GM23338 (cell line): ENCODE measurements around the gene DNM2. TPM values are rescaled to one million over a fixed set of nuclear protein-coding genes. Genes with fewer than 3 reads are reported as not detected.

Experiments used
- ATAC-seq: fragments of 200-7000 bp; cut with Tn5 transposase; 3 replicates; pipeline ENCODE4 v1.9.1; 2020
- DNase-seq: peaks from one replicate; pipeline ENCODE4 v3.0.0-alpha.2; 2015; ENCODE audit warnings: low spot score
- H2AFZ ChIP-seq: fragments of 200-600 bp; sonication (generic); 2 replicates; pipeline ENCODE4 v1.8.0; 2016; ENCODE audit warnings: antibody characterized with exemption, mild to moderate bottlenecking, moderate library complexity
- H3F3A ChIP-seq: fragments of 200-600 bp; sonication (generic); replicated peaks from 2 replicates; pipeline ENCODE4 v1.8.0; 2017; ENCODE audit warnings: antibody characterized with exemption, mixed run types, low read depth
- H3K27ac ChIP-seq: fragments of 200-600 bp; sonication (generic); 2 replicates; pipeline ENCODE4 v1.6.1; 2016; ENCODE audit warnings: low read depth
- H3K27me3 ChIP-seq: fragments of 200-600 bp; sonication (generic); 2 replicates; pipeline ENCODE4 v1.8.0; 2016; ENCODE audit warnings: mild to moderate bottlenecking, mixed run types, moderate library complexity; ENCODE audit not compliant: insufficient read depth
- H3K36me3 ChIP-seq: fragments of 200-600 bp; sonication (generic); 2 replicates; pipeline ENCODE4 v1.8.0; 2016; ENCODE audit warnings: mild to moderate bottlenecking; ENCODE audit not compliant: insufficient read depth
- H3K4me1 ChIP-seq: fragments of 200-600 bp; sonication (generic); 2 replicates; pipeline ENCODE4 v1.8.0; 2016; ENCODE audit warnings: mild to moderate bottlenecking, moderate library complexity; ENCODE audit not compliant: insufficient read depth
- H3K4me2 ChIP-seq: fragments of 200-600 bp; sonication (generic); 2 replicates; pipeline ENCODE4 v1.7.1; 2017; ENCODE audit warnings: mixed run types
- H3K4me3 ChIP-seq: fragments of 200-600 bp; sonication (generic); 2 replicates; pipeline ENCODE4 v1.6.1; 2016; ENCODE audit warnings: mixed run types
- H3K79me2 ChIP-seq: fragments of 200-600 bp; sonication (generic); replicated peaks from 2 replicates; pipeline ENCODE4 v1.8.0; 2017; ENCODE audit warnings: mild to moderate bottlenecking; ENCODE audit not compliant: insufficient read depth
- H3K9me2 ChIP-seq: fragments of 200-600 bp; sonication (generic); 2 replicates; pipeline ENCODE4 v1.8.0; 2017; ENCODE audit not compliant: insufficient read depth
- H4K20me1 ChIP-seq: fragments of 200-600 bp; sonication (generic); replicated peaks from 2 replicates; pipeline ENCODE4 v1.8.0; 2017; ENCODE audit warnings: mild to moderate bottlenecking; ENCODE audit not compliant: insufficient read depth
- H3K27ac Mint-ChIP-seq: 2 replicates; pipeline ENCODE4 v1.8.0; 2020; ENCODE audit warnings: inconsistent platforms, mild to moderate bottlenecking, moderate library complexity, mixed read lengths
- H3K27me3 Mint-ChIP-seq: 3 replicates; pipeline ENCODE4 v1.8.0; 2022; ENCODE audit warnings: low read depth, mild to moderate bottlenecking, moderate library complexity, mixed read lengths, inconsistent platforms; ENCODE audit not compliant: insufficient read depth, poor library complexity
- H3K36me3 Mint-ChIP-seq: 3 replicates; pipeline ENCODE4 v1.8.0; 2021; ENCODE audit warnings: low read depth, mild to moderate bottlenecking, inconsistent platforms, moderate library complexity, mixed read lengths
- H3K4me1 Mint-ChIP-seq: 3 replicates; pipeline ENCODE4 v1.8.0; 2020; ENCODE audit warnings: mild to moderate bottlenecking, inconsistent platforms, mixed read lengths
- H3K4me3 Mint-ChIP-seq: 3 replicates; pipeline ENCODE4 v1.8.0; 2021; ENCODE audit warnings: moderate library complexity, mild to moderate bottlenecking, inconsistent platforms, mixed read lengths
- H3K9me3 Mint-ChIP-seq: 3 replicates; pipeline ENCODE4 v1.8.0; 2020; ENCODE audit warnings: moderate library complexity, mild to moderate bottlenecking, inconsistent platforms, mixed read lengths
- CREB1 ChIP-seq: fragments of 250-450 bp; sonication (Bioruptor Pico); IDR thresholded peaks from 2 replicates; pipeline ENCODE4 v1.5.0; 2020; ENCODE audit warnings: low read depth, mild to moderate bottlenecking, moderate library complexity
- EZH2 ChIP-seq: fragments of 200-600 bp; sonication (generic); IDR thresholded peaks from one replicate; pipeline ENCODE4 v1.8.0; 2017; ENCODE audit warnings: antibody characterized with exemption, mild to moderate bottlenecking, low read depth; ENCODE audit not compliant: unreplicated experiment
- EZH2phosphoT487 ChIP-seq: fragments of 200-600 bp; sonication (generic); IDR thresholded peaks from one replicate; pipeline ENCODE4 v1.8.1; 2018; ENCODE audit warnings: antibody characterized with exemption; ENCODE audit not compliant: unreplicated experiment
- JUNB ChIP-seq: IDR thresholded peaks from one replicate; pipeline ENCODE4 v1.6.1; 2016; ENCODE audit warnings: antibody characterized with exemption; ENCODE audit not compliant: unreplicated experiment
- NANOG ChIP-seq: IDR thresholded peaks from 2 replicates; pipeline ENCODE4 v1.6.1; 2016; ENCODE audit warnings: antibody characterized with exemption, borderline replicate concordance
- POLR2AphosphoS5 ChIP-seq: IDR thresholded peaks from 2 replicates; pipeline ENCODE4 v1.6.1; 2016; ENCODE audit warnings: antibody characterized with exemption, low read depth
- STAT1 ChIP-seq: IDR thresholded peaks from one replicate; pipeline ENCODE4 v1.6.1; 2016; ENCODE audit warnings: antibody characterized with exemption; ENCODE audit not compliant: unreplicated experiment
- ZNF114 ChIP-seq: fragments of 250-450 bp; sonication (Bioruptor Pico); IDR thresholded peaks from 2 replicates; pipeline ENCODE4 v1.5.0; 2020; ENCODE audit warnings: mild to moderate bottlenecking, moderate library complexity
- ZNF331 ChIP-seq: fragments of 250-450 bp; sonication (Bioruptor Pico); IDR thresholded peaks from 2 replicates; pipeline ENCODE4 v1.5.0; 2020; ENCODE audit warnings: low read depth, mild to moderate bottlenecking, moderate library complexity
- polyA plus RNA-seq: library from polyadenylated mRNA; unstranded; fragments of >200 nt; fragmentation: Nextera tagmentation; extraction: Ambion mirVana; gene quantifications from 2 replicates; pipeline ENCODE4 v1.2.1, GENCODE V29; 2016
- total RNA-seq: library from RNA; depleted of rRNA; stranded (reverse); fragments of >200 nt; shearing (Covaris generic); gene quantifications from 2 replicates; pipeline ENCODE4 v1.2.3, GENCODE V29; 2014
- TF ChIP-seq, protein P1 (sequence below): IDR thresholded peaks from 2 replicates; pipeline ENCODE4 v1.6.1; 2016; ENCODE audit warnings: antibody characterized with exemption
- TF ChIP-seq, protein P2 (sequence below): IDR thresholded peaks from one replicate; pipeline ENCODE4 v1.6.1; 2018; ENCODE audit warnings: antibody characterized with exemption; ENCODE audit not compliant: unreplicated experiment
- TF ChIP-seq, protein P3 (sequence below): fragments of 250-450 bp; sonication (Bioruptor Pico); IDR thresholded peaks from 2 replicates; pipeline ENCODE4 v1.5.0; 2020; ENCODE audit warnings: mild to moderate bottlenecking, moderate library complexity
- TF ChIP-seq, protein P4 (sequence below), 2 experiments: fragments of 200-600 bp in 1 of 2; sonication (generic) in 1 of 2; conservative IDR thresholded peaks; 2 replicates each; pipeline versions ENCODE4 v1.5.1 to v1.6.1; 2016 to 2017; ENCODE audit warnings: antibody characterized with exemption in 2 of 2, low read depth in 2 of 2, mild to moderate bottlenecking in 2 of 2, moderate library complexity in 1 of 2

DNM2 gene
- total and polyA plus RNA-seq, 2 experiments from 2014 or later: 40.7 to 138 TPM

DNA sequence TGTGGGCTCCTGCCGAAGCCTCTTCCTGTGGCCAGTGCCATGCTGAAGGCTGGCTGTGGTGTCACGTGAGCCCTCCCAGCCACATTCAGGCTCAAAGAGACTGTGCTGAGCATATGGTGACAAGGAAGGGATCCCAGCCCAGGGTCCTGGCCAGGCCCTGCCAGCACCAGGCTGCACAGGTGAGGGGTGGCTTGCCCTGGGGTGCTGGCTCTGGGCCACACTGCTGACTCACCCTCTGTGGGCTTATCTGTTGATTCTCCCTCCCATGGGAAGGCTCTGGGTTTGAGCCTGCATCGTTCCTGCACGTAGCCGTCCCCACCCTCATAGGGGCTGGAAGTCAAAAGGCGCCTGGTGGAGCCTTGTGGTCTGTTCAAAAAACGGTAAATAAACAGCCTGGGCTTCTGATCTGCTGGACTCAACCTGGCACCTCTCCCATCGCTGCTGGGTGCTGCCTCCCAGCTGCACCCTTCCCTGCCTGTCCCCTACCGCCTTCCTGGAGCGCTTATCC lies 31.1 kb downstream of the DNM2 start:
- no peak overlapping the region for H3K4me3 Mint-ChIP-seq
- Histone ChIP-seq H3K9me2 (no peaks in the 10 kb centered on the region), H3K4me2 (no peak overlapping the region), H3K79me2 (peaks cover 88% of the 10 kb centered on the region), H3K27ac (peak overlapping the region; percentile 74; the same call in 1 of the 2 replicates), H3F3A (peaks cover 5% of the 10 kb centered on the region; the same call in 1 of the 2 replicates), H4K20me1 (peaks cover 44% of the 10 kb centered on the region), H3K27me3 (no peaks in the 10 kb centered on the region), H3K4me3 (no peak overlapping the region), H2AFZ (no peak overlapping the region), H3K36me3 (no peaks in the 10 kb centered on the region; the same call in 1 of the 2 replicates), H3K4me1 (peaks cover 10% of the 10 kb centered on the region)
- no peaks in the 10 kb centered on the region for H3K36me3 Mint-ChIP-seq
- ATAC-seq (peak; percentile 8; the same call in 2 of the 3 replicates), DNase-seq (no peak)
- H3K4me1 Mint-ChIP-seq: peaks cover 37% of the 10 kb centered on the region
- H3K27me3 Mint-ChIP-seq: peaks cover 23% of the 10 kb centered on the region
- TF ChIP-seq CREB1 (CRISPR knock-in tag) (no peak), STAT1 (no peak), ZNF331 (CRISPR knock-in tag) (no peak), NANOG (no peak), JUNB (no peak), POLR2AphosphoS5 (no peak), ZNF114 (no peak), EZH2 (no peak), EZH2phosphoT487 (no peak)
- TF ChIP-seq, protein P1, sequence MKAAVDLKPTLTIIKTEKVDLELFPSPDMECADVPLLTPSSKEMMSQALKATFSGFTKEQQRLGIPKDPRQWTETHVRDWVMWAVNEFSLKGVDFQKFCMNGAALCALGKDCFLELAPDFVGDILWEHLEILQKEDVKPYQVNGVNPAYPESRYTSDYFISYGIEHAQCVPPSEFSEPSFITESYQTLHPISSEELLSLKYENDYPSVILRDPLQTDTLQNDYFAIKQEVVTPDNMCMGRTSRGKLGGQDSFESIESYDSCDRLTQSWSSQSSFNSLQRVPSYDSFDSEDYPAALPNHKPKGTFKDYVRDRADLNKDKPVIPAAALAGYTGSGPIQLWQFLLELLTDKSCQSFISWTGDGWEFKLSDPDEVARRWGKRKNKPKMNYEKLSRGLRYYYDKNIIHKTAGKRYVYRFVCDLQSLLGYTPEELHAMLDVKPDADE: no peak
- TF ChIP-seq, protein P2, sequence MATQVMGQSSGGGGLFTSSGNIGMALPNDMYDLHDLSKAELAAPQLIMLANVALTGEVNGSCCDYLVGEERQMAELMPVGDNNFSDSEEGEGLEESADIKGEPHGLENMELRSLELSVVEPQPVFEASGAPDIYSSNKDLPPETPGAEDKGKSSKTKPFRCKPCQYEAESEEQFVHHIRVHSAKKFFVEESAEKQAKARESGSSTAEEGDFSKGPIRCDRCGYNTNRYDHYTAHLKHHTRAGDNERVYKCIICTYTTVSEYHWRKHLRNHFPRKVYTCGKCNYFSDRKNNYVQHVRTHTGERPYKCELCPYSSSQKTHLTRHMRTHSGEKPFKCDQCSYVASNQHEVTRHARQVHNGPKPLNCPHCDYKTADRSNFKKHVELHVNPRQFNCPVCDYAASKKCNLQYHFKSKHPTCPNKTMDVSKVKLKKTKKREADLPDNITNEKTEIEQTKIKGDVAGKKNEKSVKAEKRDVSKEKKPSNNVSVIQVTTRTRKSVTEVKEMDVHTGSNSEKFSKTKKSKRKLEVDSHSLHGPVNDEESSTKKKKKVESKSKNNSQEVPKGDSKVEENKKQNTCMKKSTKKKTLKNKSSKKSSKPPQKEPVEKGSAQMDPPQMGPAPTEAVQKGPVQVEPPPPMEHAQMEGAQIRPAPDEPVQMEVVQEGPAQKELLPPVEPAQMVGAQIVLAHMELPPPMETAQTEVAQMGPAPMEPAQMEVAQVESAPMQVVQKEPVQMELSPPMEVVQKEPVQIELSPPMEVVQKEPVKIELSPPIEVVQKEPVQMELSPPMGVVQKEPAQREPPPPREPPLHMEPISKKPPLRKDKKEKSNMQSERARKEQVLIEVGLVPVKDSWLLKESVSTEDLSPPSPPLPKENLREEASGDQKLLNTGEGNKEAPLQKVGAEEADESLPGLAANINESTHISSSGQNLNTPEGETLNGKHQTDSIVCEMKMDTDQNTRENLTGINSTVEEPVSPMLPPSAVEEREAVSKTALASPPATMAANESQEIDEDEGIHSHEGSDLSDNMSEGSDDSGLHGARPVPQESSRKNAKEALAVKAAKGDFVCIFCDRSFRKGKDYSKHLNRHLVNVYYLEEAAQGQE: no peak
- TF ChIP-seq, protein P3, sequence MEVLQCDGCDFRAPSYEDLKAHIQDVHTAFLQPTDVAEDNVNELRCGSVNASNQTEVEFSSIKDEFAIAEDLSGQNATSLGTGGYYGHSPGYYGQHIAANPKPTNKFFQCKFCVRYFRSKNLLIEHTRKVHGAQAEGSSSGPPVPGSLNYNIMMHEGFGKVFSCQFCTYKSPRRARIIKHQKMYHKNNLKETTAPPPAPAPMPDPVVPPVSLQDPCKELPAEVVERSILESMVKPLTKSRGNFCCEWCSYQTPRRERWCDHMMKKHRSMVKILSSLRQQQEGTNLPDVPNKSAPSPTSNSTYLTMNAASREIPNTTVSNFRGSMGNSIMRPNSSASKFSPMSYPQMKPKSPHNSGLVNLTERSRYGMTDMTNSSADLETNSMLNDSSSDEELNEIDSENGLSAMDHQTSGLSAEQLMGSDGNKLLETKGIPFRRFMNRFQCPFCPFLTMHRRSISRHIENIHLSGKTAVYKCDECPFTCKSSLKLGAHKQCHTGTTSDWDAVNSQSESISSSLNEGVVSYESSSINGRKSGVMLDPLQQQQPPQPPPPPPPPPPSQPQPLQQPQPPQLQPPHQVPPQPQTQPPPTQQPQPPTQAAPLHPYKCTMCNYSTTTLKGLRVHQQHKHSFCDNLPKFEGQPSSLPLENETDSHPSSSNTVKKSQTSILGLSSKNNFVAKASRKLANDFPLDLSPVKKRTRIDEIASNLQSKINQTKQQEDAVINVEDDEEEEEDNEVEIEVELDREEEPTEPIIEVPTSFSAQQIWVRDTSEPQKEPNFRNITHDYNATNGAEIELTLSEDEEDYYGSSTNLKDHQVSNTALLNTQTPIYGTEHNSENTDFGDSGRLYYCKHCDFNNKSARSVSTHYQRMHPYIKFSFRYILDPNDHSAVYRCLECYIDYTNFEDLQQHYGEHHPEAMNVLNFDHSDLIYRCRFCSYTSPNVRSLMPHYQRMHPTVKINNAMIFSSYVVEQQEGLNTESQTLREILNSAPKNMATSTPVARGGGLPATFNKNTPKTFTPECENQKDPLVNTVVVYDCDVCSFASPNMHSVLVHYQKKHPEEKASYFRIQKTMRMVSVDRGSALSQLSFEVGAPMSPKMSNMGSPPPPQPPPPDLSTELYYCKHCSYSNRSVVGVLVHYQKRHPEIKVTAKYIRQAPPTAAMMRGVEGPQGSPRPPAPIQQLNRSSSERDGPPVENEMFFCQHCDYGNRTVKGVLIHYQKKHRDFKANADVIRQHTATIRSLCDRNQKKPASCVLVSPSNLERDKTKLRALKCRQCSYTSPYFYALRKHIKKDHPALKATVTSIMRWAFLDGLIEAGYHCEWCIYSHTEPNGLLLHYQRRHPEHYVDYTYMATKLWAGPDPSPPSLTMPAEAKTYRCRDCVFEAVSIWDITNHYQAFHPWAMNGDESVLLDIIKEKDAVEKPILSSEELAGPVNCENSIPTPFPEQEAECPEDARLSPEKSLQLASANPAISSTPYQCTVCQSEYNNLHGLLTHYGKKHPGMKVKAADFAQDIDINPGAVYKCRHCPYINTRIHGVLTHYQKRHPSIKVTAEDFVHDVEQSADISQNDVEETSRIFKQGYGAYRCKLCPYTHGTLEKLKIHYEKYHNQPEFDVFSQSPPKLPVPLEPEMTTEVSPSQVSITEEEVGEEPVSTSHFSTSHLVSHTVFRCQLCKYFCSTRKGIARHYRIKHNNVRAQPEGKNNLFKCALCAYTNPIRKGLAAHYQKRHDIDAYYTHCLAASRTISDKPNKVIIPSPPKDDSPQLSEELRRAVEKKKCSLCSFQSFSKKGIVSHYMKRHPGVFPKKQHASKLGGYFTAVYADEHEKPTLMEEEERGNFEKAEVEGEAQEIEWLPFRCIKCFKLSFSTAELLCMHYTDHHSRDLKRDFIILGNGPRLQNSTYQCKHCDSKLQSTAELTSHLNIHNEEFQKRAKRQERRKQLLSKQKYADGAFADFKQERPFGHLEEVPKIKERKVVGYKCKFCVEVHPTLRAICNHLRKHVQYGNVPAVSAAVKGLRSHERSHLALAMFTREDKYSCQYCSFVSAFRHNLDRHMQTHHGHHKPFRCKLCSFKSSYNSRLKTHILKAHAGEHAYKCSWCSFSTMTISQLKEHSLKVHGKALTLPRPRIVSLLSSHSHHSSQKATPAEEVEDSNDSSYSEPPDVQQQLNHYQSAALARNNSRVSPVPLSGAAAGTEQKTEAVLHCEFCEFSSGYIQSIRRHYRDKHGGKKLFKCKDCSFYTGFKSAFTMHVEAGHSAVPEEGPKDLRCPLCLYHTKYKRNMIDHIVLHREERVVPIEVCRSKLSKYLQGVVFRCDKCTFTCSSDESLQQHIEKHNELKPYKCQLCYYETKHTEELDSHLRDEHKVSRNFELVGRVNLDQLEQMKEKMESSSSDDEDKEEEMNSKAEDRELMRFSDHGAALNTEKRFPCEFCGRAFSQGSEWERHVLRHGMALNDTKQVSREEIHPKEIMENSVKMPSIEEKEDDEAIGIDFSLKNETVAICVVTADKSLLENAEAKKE: no peak
- TF ChIP-seq, protein P4, sequence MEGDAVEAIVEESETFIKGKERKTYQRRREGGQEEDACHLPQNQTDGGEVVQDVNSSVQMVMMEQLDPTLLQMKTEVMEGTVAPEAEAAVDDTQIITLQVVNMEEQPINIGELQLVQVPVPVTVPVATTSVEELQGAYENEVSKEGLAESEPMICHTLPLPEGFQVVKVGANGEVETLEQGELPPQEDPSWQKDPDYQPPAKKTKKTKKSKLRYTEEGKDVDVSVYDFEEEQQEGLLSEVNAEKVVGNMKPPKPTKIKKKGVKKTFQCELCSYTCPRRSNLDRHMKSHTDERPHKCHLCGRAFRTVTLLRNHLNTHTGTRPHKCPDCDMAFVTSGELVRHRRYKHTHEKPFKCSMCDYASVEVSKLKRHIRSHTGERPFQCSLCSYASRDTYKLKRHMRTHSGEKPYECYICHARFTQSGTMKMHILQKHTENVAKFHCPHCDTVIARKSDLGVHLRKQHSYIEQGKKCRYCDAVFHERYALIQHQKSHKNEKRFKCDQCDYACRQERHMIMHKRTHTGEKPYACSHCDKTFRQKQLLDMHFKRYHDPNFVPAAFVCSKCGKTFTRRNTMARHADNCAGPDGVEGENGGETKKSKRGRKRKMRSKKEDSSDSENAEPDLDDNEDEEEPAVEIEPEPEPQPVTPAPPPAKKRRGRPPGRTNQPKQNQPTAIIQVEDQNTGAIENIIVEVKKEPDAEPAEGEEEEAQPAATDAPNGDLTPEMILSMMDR (conservative IDR thresholded peaks at IDR 0.05; ENCODE audit: low read depth in 2 of 2): no peak
- peak overlapping the region; percentile 89 for H3K27ac Mint-ChIP-seq
- H3K9me3 Mint-ChIP-seq: no peaks in the 10 kb centered on the region; the same call in 1 of the 3 replicates
